K562 (cell line): ENCODE results near the gene ATXN2L. TPM values are rescaled to one million over a fixed set of nuclear protein-coding genes. Genes with fewer than 3 reads are reported as not detected.

Source experiments
- CEBPZ ChIP-seq: fragments of 150-350 bp; IDR thresholded peaks from 2 replicates; pipeline ENCODE4 v1.6.1; 2014; ENCODE audit warnings: low read depth, mild to moderate bottlenecking, low read length, borderline replicate concordance
- GABPA ChIP-seq: fragments of 200-800 bp; sonication (Bioruptor generic); conservative IDR thresholded peaks from 2 replicates; pipeline ENCODE4 v1.6.1; 2016; ENCODE audit warnings: low read depth, missing genetic modification characterization, missing compliant biosample characterization
- HSF4 ChIP-seq: fragments of 250-450 bp; sonication (Bioruptor Pico); IDR thresholded peaks from 2 replicates; pipeline ENCODE4 v2.1.2; 2022; ENCODE audit warnings: mild to moderate bottlenecking, moderate library complexity, borderline replicate concordance
- MGA ChIP-seq: fragments of 450-650 bp; IDR thresholded peaks from 2 replicates; pipeline ENCODE4 v1.6.1; 2016; ENCODE audit warnings: mild to moderate bottlenecking, moderate library complexity
- PHB2 ChIP-seq: fragments of 450-650 bp; IDR thresholded peaks from 2 replicates; pipeline ENCODE4 v1.6.1; 2017; ENCODE audit warnings: low read depth
- TRIM28 ChIP-seq: fragments of 450-650 bp; IDR thresholded peaks from 2 replicates; pipeline ENCODE4 v1.6.1; 2017
- XRCC4 ChIP-seq: IDR thresholded peaks from one replicate; pipeline ENCODE4 v1.6.1; 2011; ENCODE audit not compliant: insufficient read depth, insufficient read length; ENCODE audit errors: extremely low read depth
- ZNF121 ChIP-seq: sonication (generic); formaldehyde crosslinking; conservative IDR thresholded peaks from 2 replicates; pipeline ENCODE4 v1.8.0; 2022; ENCODE audit warnings: missing genetic modification reagents
- ZNF174 ChIP-seq: fragments of 250-450 bp; sonication (Bioruptor Pico); IDR thresholded peaks from 2 replicates; pipeline ENCODE4 v1.4.0; 2020; ENCODE audit warnings: mild to moderate bottlenecking
- ZNF253 ChIP-seq: fragments of 250-450 bp; sonication (Bioruptor Pico); conservative IDR thresholded peaks from 2 replicates; pipeline ENCODE4 v1.6.1; 2021; ENCODE audit warnings: mild to moderate bottlenecking
- ZNF740 ChIP-seq, 3 experiments: fragments of 200-800 bp in 1 of 3; sonication (Bioruptor generic) in 1 of 3; sonication (generic) in 1 of 3; formaldehyde crosslinking in 1 of 3; IDR thresholded peaks; 2 replicates each; pipeline versions ENCODE4 v1.6.1 to v1.8.0; 2016 to 2022; ENCODE audit warnings: mild to moderate bottlenecking in 2 of 3, missing compliant biosample characterization in 2 of 3, missing genetic modification characterization in 2 of 3, missing genetic modification reagents in 1 of 3
- ZNF785 ChIP-seq: fragments of 250-450 bp; sonication (Bioruptor Pico); IDR thresholded peaks from 2 replicates; pipeline ENCODE4 v1.4.0; 2020; ENCODE audit warnings: mild to moderate bottlenecking
- polyA plus RNA-seq, 8 experiments: library from polyadenylated mRNA; depleted of rRNA in 4 of 8; stranded (reverse) in 5 of 8; unstranded in 3 of 8; fragments of >200 nt; fragmentation: Nextera tagmentation in 2 of 8; fragmentation: Illumina TruSeq in 1 of 8; extraction: Ambion mirVana in 2 of 8; extraction: Trizol in 1 of 8; gene quantifications; 2 replicates each; pipeline versions ENCODE4 v1.2.1 to v1.2.3, GENCODE V29; 2011 to 2014; ENCODE audit warnings: inconsistent platforms in 1 of 8, missing spikeins in 1 of 8
- total RNA-seq, 7 experiments: library from RNA; depleted of rRNA in 6 of 7; stranded (reverse); fragments of >200 nt in 6 of 7; fragmentation: Illumina TruSeq in 2 of 7; extraction: Trizol in 2 of 7; gene quantifications; 2 replicates each; pipeline versions ENCODE4 v1.2.1 to v1.2.3, GENCODE V29; 2011 to 2021; ENCODE audit warnings: low replicate concordance in 1 of 7

Gene ATXN2L
- total and polyA plus RNA-seq, 9 of the 15 experiments (the other 6 are each of a cell fraction or from before 2014, with no cell fraction given): 3.8 to 280 (median 37.2) TPM

GRCh38 chr16:28823291-28823872 is 583 bp downstream of the ATXN2L start (continued):
- TF ChIP-seq MGA (no peak), ZNF740 (CRISPR knock-in tag; IDR thresholded peaks at IDR 0.05) (no peak), ZNF740 (tag; IDR thresholded peaks at IDR 0.05) (no peak; a peak in 1 of 4 replicates), ZNF253 (no peak), ZNF121 (CRISPR knock-in tag) (no peak; the same call in 1 of the 2 replicates), TRIM28 (no peak), HSF4 (CRISPR knock-in tag) (no peak), PHB2 (no peak), ZNF174 (no peak), ZNF785 (CRISPR knock-in tag) (no peak), XRCC4 (no peak), GABPA (no peak), CEBPZ (no peak)
